Colonic mucosa (tissue), 4 donors: Measurements from ENCODE around the gene MIPEP. TPM values are rescaled to one million over a fixed set of nuclear protein-coding genes. Genes with fewer than 3 reads are reported as not detected.
A peak's percentile ranks its signal among the peaks of the same experiment; 100 is the strongest.
"Not testable (repeated sequence)": the region's sequence is repeated elsewhere in the genome, so short reads cannot be mapped to it uniquely, and the experiment has no call there.

ENCODE experiments used
- DNase-seq: peaks from one replicate; pipeline ENCODE4 v3.0.0-alpha.2; 2020
- H3K27ac ChIP-seq: fragments of 200-600 bp; one replicate; pipeline ENCODE4 v1.8.0; 2021
- H3K27me3 ChIP-seq: fragments of 200-600 bp; one replicate; pipeline ENCODE4 v1.8.0; 2021
- H3K36me3 ChIP-seq: fragments of 200-600 bp; one replicate; pipeline ENCODE4 v1.8.0; 2021
- H3K4me1 ChIP-seq: fragments of 200-600 bp; one replicate; pipeline ENCODE4 v1.8.0; 2021; ENCODE audit warnings: mild to moderate bottlenecking
- H3K4me3 ChIP-seq: fragments of 200-600 bp; one replicate; pipeline ENCODE4 v1.8.0; 2021
- H3K9ac ChIP-seq, 2 donors: one replicate each; pipeline ENCODE4 v1.7.0; 2013; ENCODE audit warnings: control low read depth in 2 of 2, low read depth in 2 of 2, low read length in 2 of 2
- H3K9me3 ChIP-seq: fragments of 200-600 bp; one replicate; pipeline ENCODE4 v1.8.0; 2021
- intact Hi-C: fragments of 100-400 bp; cut with DNase I; formaldehyde crosslinking; loops from one replicate; pipeline ENCODE4 v1.14.1; 2022
- total RNA-seq, 2 donors: library from RNA; stranded (reverse); fragmentation: NEBNext Ultra II Directional in 1 of 2; extraction: Animal tissue kit (Norgen Biotek cat#: 25700) in 1 of 2; gene quantifications; one replicate each; pipeline ENCODE4 v1.2.1, GENCODE V29; 2021
- TF ChIP-seq, protein P1 (sequence below): fragments of 200-600 bp; IDR thresholded peaks from one replicate; pipeline ENCODE4 v1.8.0; 2022; ENCODE audit warnings: antibody characterized with exemption, mild to moderate bottlenecking
- donor health status: healthy.
- donor health status: DM: no; HTN: no; CAD: no.
- donor health status: DM: no; HTN: no; CAD: no.

Gene MIPEP
- total RNA-seq, 2 donors from 2014 or later: 25.9 to 33.0 TPM

DNA sequence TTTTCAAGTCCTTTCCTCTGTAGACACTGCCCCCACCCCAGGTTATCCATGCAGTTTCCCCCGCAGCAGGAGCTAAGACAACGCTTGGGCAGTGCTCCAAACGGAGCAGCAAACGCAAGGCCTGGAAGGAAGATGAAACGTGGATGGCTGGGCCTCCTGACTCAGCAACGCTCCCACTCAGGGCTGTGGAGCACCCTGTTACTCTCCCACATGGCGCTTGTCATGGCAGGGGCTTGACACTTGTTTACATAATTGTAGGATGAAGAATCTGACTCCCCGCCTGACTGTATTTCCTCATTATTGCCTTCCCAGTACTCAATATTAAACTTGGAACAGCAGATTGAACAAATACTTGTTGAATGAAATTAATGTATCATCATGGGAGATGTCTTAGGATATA, 8.9 kb upstream of the MIPEP start:
- Histone ChIP-seq H3K27me3 (peaks cover 10% of the 10 kb centered on the region), H3K4me1 (peaks cover 1% of the 10 kb centered on the region), H3K9ac (no peak overlapping the region), H3K36me3 (no peaks in the 10 kb centered on the region), H3K27ac (no peak overlapping the region), H3K9me3 (no peaks in the 10 kb centered on the region), H3K4me3 (no peak overlapping the region)
- DNase-seq: peak; percentile 35
- TF ChIP-seq, protein P1, sequence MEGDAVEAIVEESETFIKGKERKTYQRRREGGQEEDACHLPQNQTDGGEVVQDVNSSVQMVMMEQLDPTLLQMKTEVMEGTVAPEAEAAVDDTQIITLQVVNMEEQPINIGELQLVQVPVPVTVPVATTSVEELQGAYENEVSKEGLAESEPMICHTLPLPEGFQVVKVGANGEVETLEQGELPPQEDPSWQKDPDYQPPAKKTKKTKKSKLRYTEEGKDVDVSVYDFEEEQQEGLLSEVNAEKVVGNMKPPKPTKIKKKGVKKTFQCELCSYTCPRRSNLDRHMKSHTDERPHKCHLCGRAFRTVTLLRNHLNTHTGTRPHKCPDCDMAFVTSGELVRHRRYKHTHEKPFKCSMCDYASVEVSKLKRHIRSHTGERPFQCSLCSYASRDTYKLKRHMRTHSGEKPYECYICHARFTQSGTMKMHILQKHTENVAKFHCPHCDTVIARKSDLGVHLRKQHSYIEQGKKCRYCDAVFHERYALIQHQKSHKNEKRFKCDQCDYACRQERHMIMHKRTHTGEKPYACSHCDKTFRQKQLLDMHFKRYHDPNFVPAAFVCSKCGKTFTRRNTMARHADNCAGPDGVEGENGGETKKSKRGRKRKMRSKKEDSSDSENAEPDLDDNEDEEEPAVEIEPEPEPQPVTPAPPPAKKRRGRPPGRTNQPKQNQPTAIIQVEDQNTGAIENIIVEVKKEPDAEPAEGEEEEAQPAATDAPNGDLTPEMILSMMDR: no peak
- intact Hi-C loops: no loop called here

DNA sequence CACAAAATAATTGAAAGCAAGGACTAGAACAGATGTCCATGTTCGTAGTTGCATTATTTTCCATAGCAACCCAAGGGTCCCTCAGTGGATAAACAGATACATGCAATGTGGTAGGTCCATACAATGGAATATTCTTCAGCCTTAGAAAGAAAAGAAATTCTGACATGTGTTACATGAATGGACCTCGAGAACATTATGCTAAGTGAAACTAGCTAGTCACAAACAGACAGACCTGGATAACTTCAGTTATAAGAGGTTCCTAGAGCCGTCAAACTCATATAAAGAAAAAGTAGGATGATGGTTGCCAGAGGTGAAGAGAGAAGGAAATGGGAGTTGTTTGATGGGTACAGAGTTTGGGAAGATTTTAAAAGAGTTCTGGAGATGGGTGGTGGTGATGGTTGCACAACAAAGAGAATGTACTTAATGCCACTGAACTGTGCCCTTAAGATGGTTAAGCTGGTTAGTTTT, 8.3 kb upstream of the MIPEP start, which contains the start of gene C1QTNF9B:
Gene C1QTNF9B, minus strand, starts transcription at position 51 of the 468 bp plus-strand sequence.
- H3K27ac ChIP-seq, H3K36me3 ChIP-seq, intact Hi-C loops, H3K9ac ChIP-seq, H3K4me1 ChIP-seq, H3K9me3 ChIP-seq, H3K27me3 ChIP-seq, DNase-seq, H3K4me3 ChIP-seq: not testable (repeated sequence)

DNA sequence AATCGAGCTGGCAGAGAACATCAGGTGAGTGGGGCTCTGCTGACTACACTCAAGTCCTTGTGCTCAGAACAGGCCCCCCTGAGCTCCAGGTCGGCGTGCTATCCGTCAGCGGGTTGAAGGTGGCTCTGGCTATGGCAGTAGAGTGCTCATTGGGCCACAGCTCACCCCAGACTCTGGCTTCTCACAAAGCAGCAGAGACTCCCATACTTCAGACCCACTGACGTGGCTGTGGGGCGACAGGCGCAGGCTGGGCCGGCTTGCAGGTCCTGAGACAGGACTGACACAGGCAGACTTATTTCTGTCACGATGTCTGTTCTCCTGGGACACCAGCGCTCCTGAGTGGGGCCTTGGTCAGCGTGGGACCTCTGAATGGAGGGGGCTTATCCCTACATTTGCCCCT, 5.5 kb upstream of the MIPEP start:
- H3K9ac ChIP-seq, H3K4me1 ChIP-seq, DNase-seq, H3K4me3 ChIP-seq, H3K27me3 ChIP-seq, H3K36me3 ChIP-seq, H3K27ac ChIP-seq, intact Hi-C loops, H3K9me3 ChIP-seq: not testable (repeated sequence)

DNA sequence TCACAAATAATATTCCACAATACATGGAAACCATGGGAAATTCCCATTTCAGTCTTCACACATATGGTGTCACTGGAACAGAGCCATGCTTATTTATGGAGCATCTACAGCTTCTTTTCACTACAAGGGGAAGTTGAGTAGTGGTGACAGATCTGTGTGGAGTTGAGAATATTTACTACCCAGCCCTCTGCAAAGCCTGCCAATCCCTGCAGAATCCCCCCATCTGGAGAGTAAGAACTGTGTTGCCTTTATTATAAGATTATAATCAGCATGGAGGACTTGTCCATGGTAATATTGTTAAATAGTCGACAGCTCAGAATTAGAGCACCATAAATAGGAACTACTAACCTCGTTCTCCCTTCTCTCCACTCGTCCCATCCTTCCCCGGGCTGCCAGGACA, 4.6 kb upstream of the MIPEP start:
- H3K9me3 ChIP-seq, H3K9ac ChIP-seq, DNase-seq, H3K4me3 ChIP-seq, H3K27me3 ChIP-seq, H3K36me3 ChIP-seq, H3K27ac ChIP-seq, intact Hi-C loops, H3K4me1 ChIP-seq: not testable (repeated sequence)

DNA sequence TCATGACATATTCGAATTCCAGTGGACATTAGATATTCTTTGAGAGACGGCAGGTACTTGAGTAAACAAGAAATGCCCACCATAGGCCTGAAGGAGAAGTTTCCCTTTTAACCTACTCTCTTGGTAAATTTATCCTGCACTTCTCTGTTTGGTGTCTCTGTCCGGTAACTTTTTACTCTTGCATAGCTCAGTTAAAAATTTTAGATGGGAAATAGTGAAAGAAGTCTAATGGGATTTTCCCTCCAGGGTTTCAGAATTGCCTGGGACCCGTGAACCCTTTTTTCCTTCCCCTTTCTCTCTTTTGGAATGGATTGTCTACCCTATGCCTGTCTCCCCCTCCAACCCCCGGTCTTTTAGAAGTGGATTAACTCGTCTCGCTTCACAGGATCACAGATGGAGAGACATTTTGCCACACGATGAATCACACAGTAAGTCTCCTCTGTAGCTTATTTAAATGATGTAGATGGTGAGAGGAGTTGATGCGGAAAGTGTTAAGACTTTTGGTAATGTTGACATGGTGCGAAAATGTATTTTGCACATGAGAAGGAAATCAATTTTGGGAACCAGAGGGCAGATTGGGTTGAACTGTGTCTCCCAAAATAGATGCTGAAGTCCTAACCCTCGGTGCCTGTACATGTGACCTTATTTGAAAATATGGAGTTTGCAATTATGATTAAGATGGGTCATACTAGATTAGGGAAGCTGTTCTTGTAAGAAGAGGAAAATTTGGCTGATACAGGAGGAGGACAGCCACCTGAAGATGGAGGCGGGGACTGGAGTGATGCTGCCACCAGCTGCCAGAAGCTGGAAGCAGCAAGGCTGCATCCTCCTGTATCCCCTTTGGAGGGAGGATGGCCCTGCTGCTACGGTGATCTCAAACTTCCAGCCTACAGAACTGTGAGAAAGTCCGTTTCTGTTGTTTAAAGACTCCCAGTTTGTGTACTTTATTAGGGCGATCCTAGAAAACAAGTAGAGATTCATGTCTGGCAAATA, 711 bp upstream of the MIPEP start:
- H3K4me3 ChIP-seq: peak overlapping the region; percentile 97
- peak overlapping the region; percentile 13 for H3K27ac ChIP-seq
- H3K4me1 ChIP-seq: no peaks in the 10 kb centered on the region
- no peaks in the 10 kb centered on the region for H3K36me3 ChIP-seq
- H3K9me3 ChIP-seq: no peaks in the 10 kb centered on the region
- intact Hi-C loops: no loop called here
- TF ChIP-seq, protein P1: no peak
- peak overlapping the region; percentile 30 to 70 for H3K9ac ChIP-seq
- H3K27me3 ChIP-seq: no peaks in the 10 kb centered on the region
- no peak for DNase-seq

DNA sequence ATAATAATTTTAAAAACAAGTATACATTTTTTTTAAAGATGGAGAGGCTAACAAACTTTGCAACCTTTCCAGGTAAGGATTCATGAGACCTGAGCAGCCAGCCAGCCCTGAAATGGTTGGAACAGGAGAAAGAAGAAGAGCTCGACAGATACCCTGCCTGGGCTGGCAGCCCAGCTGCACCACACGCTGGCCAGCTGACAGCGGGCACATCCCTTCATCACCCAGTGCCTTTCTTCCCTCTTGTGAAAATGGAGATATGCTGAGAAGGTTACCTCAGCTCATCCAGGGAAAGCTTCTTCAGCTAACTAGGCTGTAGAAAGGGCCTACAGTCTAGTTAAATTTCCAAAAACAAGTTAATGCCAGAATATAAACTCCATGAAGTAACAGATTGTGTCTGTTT, 4.8 kb downstream of the MIPEP start:
- H3K27ac ChIP-seq, intact Hi-C loops, H3K27me3 ChIP-seq, H3K4me1 ChIP-seq, DNase-seq, H3K4me3 ChIP-seq, H3K9ac ChIP-seq, H3K9me3 ChIP-seq, H3K36me3 ChIP-seq: not testable (repeated sequence)

DNA sequence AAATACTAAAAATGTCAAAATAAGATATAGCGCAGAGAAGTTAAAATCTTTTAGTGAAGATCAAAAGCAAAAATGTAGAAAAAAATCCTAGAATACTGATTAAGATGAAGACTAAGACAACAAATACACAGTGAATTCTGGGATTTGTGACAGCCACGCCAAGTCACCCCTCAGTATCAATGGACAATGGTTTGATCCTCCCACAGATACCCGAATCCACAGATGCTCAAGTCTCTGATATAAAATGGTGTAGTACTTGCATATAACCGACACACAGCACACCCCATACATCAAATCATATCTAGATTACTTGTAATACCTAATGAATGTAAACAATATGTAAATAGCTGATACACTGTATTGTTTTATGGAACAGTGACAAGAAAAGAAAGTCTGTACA, 5.9 kb downstream of the MIPEP start:
- DNase-seq: no peak
- intact Hi-C loops: no loop called here
- TF ChIP-seq, protein P1: no peak
- Histone ChIP-seq H3K27me3 (no peaks in the 10 kb centered on the region), H3K9me3 (no peaks in the 10 kb centered on the region), H3K36me3 (no peaks in the 10 kb centered on the region), H3K9ac (no peak overlapping the region), H3K4me3 (no peak overlapping the region), H3K27ac (no peak overlapping the region), H3K4me1 (no peaks in the 10 kb centered on the region)

DNA sequence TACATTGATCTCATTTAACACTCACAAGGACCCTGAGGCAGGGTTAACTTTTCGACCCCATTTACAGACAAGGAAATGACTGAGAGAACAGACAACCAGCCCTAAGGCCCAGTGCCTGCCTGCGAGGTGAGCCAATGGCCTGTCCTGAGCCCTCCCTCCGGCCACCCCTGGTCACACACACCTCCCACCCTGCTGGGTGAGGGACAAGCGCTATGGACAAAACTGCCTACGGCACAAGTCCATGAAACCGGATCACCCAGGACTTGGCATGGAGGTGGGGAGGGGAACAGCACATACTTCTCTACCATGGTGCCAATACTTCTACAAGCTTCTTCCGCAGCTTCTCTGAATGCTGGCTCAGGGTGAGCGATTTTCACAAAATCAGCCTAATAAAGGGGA, 7.8 kb downstream of the MIPEP start:
- H3K27ac ChIP-seq, H3K4me3 ChIP-seq, H3K36me3 ChIP-seq, intact Hi-C loops, H3K9me3 ChIP-seq, H3K9ac ChIP-seq, H3K27me3 ChIP-seq, H3K4me1 ChIP-seq, DNase-seq: not testable (repeated sequence)

DNA sequence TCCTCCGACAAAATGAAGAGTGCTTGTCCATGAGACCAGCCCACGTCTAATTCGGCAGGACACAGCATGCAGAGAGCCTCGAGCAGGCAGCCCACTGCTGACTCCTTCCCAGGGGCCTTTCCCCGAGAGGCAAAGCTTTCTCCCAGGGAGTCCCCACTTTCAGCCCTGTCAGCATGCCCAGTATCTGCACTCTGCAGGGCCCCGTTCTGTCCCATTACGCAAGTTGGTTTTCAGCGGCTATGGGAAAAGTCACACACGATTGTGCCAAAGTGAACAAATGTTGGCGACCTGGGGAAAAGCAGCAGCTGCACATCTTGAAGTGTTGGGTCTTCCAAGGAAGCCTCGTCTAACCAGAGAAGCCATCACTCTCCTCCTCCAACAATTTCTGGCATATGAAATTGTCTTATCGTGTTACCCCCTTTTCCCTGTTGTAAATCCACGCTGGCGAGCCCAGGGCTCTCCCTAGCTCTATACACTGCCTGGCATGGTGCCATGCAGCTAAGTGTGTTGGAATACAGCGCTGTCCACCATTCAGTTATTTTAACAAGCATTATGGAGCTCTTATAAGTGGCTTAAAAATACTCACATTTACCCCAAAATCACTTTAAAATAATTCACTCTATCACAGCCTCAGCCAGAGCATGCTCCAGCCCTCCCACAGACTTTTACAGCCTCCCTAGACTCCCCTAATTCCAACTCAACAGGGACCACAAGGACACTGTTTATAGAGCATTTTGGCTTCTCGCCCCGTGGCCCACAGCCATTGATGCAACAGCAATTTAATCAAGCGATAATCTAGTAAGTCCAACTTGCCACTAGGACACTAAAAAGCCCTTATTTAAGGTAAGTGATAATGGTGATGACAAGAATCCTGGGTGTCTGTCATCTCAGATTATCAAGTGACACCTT, 8.5 kb downstream of the MIPEP start:
- H3K27me3 ChIP-seq, DNase-seq, H3K4me1 ChIP-seq, H3K9me3 ChIP-seq, H3K4me3 ChIP-seq, intact Hi-C loops, H3K27ac ChIP-seq, H3K36me3 ChIP-seq, H3K9ac ChIP-seq: not testable (repeated sequence)
